GM23248 (cell line): ENCODE data around the gene BAIAP2L2.

Experiments
- EZH2 ChIP-seq: fragments of 200-600 bp; sonication (generic); IDR thresholded peaks from 2 replicates; pipeline ENCODE4 v1.6.1; 2018; ENCODE audit warnings: antibody characterized with exemption, mild to moderate bottlenecking; ENCODE audit not compliant: insufficient read depth, poor library complexity, severe bottlenecking
- EZH2phosphoT487 ChIP-seq: fragments of 200-600 bp; sonication (generic); IDR thresholded peaks from 2 replicates; pipeline ENCODE4 v1.6.1; 2018; ENCODE audit warnings: antibody characterized with exemption, moderate library complexity, mild to moderate bottlenecking, low read depth; ENCODE audit not compliant: insufficient read depth

GRCh38 chr22:38136607-38137006 is 26.1 kb upstream of the BAIAP2L2 start:
- TF ChIP-seq EZH2phosphoT487 (no peak), EZH2 (no peak)
